Measurements from ENCODE around the gene TTC23. TPM values are rescaled to one million over a fixed set of nuclear protein-coding genes. Genes with fewer than 3 reads are reported as not detected.

The TTC23 gene
- polyA plus RNA-seq, 1 donor from 2014 or later, result 0.99 TPM

GRCh38 chr15:99168601-99169580 lies 80.5 kb downstream of the TTC23 start:
- Mint-ChIP-seq H3K4me1 (peaks cover 9 to 21% (median 9%) of the 10 kb centered on the region in 3 donors), H3K4me3 (no peak overlapping the region), H3K27ac (no peak overlapping the region), H3K9me3 (no peaks in the 10 kb centered on the region), H3K36me3 (no peaks in the 10 kb centered on the region), H3K27me3 (no peaks in the 10 kb centered on the region)

DNA sequence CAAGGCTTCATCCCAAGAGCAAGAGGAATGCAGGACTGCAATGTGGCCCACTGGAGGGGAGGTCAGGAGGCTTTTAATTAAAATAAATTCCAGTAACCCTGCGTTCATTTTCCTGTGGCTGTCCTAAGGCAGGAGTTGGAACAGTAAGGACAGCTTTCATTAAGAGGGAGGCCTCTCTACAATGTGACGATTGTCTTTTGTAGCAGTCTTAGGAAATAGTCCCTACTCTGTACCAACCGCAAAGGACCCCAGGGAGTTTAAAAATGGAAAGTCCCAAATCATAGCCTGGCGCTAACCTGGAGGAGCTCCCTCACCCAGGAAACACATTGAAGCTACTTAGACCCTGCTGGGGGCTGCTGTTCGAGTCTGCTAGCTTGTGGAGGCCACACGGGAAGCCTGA lies 81.7 kb downstream of the TTC23 start:
- H3K27me3 Mint-ChIP-seq, result no peaks in the 10 kb centered on the region

GRCh38 chr15:99167201-99167600 lies 82.2 kb downstream of the TTC23 start:
- no peaks in the 10 kb centered on the region for H3K27me3 Mint-ChIP-seq
- peak overlapping the region in 1 of 3 donors; percentile 86 for H3K27ac Mint-ChIP-seq
- H3K4me3 Mint-ChIP-seq, result no peak overlapping the region
- H3K4me1 Mint-ChIP-seq, result peaks cover 9 to 32% (median 17%) of the 10 kb centered on the region in 3 donors
- H3K36me3 Mint-ChIP-seq, result no peaks in the 10 kb centered on the region
- H3K9me3 Mint-ChIP-seq, result no peaks in the 10 kb centered on the region

More for the DNA sequence above, 81.7 kb downstream of the TTC23 start:
- H3K9me3 Mint-ChIP-seq, result no peaks in the 10 kb centered on the region
- no peak overlapping the region for H3K4me3 Mint-ChIP-seq
- H3K27ac Mint-ChIP-seq, result peak overlapping the region in 1 of 3 donors; percentile 86
- peaks cover 9 to 31% (median 15%) of the 10 kb centered on the region in 3 donors for H3K4me1 Mint-ChIP-seq
- no peaks in the 10 kb centered on the region for H3K36me3 Mint-ChIP-seq

- H3K4me1 Mint-ChIP-seq, result peaks cover 9 to 32% (median 17%) of the 10 kb centered on the region in 3 donors
- H3K27me3 Mint-ChIP-seq, result no peaks in the 10 kb centered on the region
- H3K9me3 Mint-ChIP-seq, result no peaks in the 10 kb centered on the region
- no peak overlapping the region for H3K4me3 Mint-ChIP-seq
- no peak overlapping the region for H3K27ac Mint-ChIP-seq
- no peaks in the 10 kb centered on the region for H3K36me3 Mint-ChIP-seq
These were observed 83.3 kb downstream of the TTC23 start for GRCh38 chr15:99165956-99166689.

GRCh38 chr15:99165020-99165790 lies 84.2 kb downstream of the TTC23 start:
- Mint-ChIP-seq H3K27me3 (no peaks in the 10 kb centered on the region), H3K4me3 (no peak overlapping the region), H3K9me3 (no peaks in the 10 kb centered on the region), H3K4me1 (peaks cover 9 to 32% (median 17%) of the 10 kb centered on the region in 3 donors), H3K27ac (no peak overlapping the region), H3K36me3 (no peaks in the 10 kb centered on the region)

DNA sequence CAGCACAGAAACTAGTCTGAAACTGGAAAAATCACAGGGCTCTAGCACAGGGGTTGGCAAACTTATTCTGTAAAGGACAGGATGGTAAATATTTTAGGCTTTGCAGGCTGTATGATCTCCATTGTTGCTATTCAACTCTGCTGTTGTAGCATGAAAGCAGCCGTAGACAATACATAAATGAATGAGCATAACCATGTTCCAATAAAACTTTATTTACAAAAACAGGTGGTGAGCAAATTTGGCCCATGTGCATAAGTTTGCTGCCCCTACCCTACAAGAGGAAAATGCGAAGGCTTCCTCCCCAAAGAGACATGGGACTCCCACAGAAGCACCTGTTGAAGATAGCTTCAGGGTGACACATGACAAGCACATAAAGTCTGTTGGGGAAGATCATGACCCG lies 85.3 kb downstream of the TTC23 start:
- no peaks in the 10 kb centered on the region for H3K9me3 Mint-ChIP-seq
- no peak overlapping the region for H3K27ac Mint-ChIP-seq
- H3K4me1 Mint-ChIP-seq, result peaks cover 9 to 32% (median 14%) of the 10 kb centered on the region in 3 donors
- no peak overlapping the region for H3K4me3 Mint-ChIP-seq
- H3K27me3 Mint-ChIP-seq, result no peaks in the 10 kb centered on the region
- peaks cover 3% of the 10 kb centered on the region for H3K36me3 Mint-ChIP-seq

- Mint-ChIP-seq H3K4me3 (no peak overlapping the region), H3K27me3 (no peaks in the 10 kb centered on the region), H3K4me1 (peaks cover 9 to 32% (median 14%) of the 10 kb centered on the region in 3 donors), H3K27ac (no peak overlapping the region), H3K9me3 (no peaks in the 10 kb centered on the region), H3K36me3 (peaks cover 3% of the 10 kb centered on the region)
These were observed 85.9 kb downstream of the TTC23 start for GRCh38 chr15:99163271-99164062.

- peaks cover 0 to 11% (median 8%) of the 10 kb centered on the region in 3 donors for H3K4me1 Mint-ChIP-seq
- no peak overlapping the region for H3K4me3 Mint-ChIP-seq
- no peaks in the 10 kb centered on the region for H3K27me3 Mint-ChIP-seq
- H3K9me3 Mint-ChIP-seq, result no peaks in the 10 kb centered on the region
- no peak overlapping the region for H3K27ac Mint-ChIP-seq
- peaks cover 3% of the 10 kb centered on the region for H3K36me3 Mint-ChIP-seq
These were observed 90.6 kb downstream of the TTC23 start for GRCh38 chr15:99158626-99159412.

GRCh38 chr15:99157456-99157855 lies 91.9 kb downstream of the TTC23 start:
- no peaks in the 10 kb centered on the region for H3K27me3 Mint-ChIP-seq
- no peak overlapping the region for H3K27ac Mint-ChIP-seq
- peaks cover 3% of the 10 kb centered on the region for H3K36me3 Mint-ChIP-seq
- no peak overlapping the region for H3K4me3 Mint-ChIP-seq
- no peaks in the 10 kb centered on the region for H3K9me3 Mint-ChIP-seq
- H3K4me1 Mint-ChIP-seq, result no peaks in the 10 kb centered on the region

GRCh38 chr15:99155961-99156443 lies 93.4 kb downstream of the TTC23 start:
- Mint-ChIP-seq H3K4me3 (no peak overlapping the region), H3K9me3 (no peaks in the 10 kb centered on the region), H3K27ac (no peak overlapping the region), H3K4me1 (no peaks in the 10 kb centered on the region), H3K27me3 (peaks cover 1% of the 10 kb centered on the region), H3K36me3 (peaks cover 3% of the 10 kb centered on the region)

DNA sequence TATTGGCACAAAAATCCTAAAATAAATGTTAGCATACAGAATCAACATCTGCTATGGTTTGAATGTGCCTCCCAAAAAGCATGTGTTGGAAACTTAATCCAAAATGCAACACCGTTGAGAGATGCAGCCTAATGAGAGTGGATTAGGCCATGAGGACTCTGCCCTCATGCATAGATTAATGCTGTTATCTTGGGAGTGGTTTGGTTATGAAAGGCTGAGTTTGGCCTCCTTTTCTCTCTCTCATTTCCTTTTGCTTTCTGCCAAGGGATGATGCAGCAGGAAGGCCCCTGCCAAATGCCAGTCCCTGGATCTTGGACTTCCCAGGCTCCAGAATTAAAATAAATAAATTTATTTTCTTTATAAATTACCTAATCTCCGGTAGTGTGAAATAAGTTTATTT lies 95.1 kb downstream of the TTC23 start:
- Mint-ChIP-seq H3K9me3 (no peaks in the 10 kb centered on the region), H3K27ac (no peak overlapping the region), H3K4me1 (no peaks in the 10 kb centered on the region), H3K27me3 (peaks cover 1% of the 10 kb centered on the region), H3K4me3 (no peak overlapping the region), H3K36me3 (peaks cover 1% of the 10 kb centered on the region)

DNA sequence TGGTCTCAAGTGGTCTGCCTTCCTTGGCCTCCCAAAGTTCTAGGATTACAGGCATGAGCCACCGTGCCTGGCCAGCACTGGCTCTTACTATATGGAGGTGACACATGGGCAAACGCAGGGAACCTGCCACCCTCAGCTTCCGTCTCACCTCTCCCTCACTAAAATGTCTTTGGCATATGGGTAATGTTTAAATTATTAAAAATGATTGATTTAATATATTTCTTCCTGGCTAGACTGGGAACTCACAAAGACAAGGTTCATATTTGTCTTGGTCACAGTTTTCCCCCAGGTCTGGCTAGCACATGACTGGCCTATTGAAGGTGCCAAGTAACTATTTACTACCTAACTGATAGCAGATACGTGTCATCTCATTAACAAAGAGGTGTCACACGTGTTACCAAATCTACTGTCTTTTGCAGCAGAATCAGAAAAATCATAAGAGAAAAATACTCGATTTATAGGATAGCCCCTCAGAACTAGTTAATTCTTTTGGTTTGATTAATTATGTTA lies 96.3 kb downstream of the TTC23 start:
- H3K9me3 Mint-ChIP-seq, result no peaks in the 10 kb centered on the region
- no peaks in the 10 kb centered on the region for H3K4me1 Mint-ChIP-seq
- peaks cover 1% of the 10 kb centered on the region for H3K27me3 Mint-ChIP-seq
- H3K36me3 Mint-ChIP-seq, result no peaks in the 10 kb centered on the region
- H3K27ac Mint-ChIP-seq, result no peak overlapping the region
- no peak overlapping the region for H3K4me3 Mint-ChIP-seq

DNA sequence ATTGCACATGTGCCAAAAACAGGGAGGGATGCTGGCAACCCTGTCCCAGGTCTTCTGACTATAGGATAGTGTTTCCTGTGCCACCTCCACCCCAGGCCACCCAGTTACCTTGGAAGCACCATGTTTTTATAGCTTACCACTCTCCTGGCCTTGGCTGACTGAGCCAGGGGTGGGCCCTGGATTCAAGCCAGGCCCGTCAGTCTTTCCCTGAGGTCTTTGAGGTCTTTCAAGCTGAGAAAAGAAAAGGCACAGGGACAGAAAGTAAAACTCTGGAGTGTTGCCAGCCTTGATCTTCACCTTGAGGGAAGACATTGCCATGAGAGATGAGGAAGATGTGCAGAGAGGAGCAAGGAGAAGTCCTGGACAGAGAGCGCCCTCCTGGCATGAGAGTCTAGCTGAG lies 98.2 kb downstream of the TTC23 start:
- Mint-ChIP-seq H3K4me3 (no peak overlapping the region), H3K4me1 (no peaks in the 10 kb centered on the region), H3K9me3 (no peaks in the 10 kb centered on the region), H3K27me3 (peaks cover 3% of the 10 kb centered on the region), H3K27ac (no peak overlapping the region), H3K36me3 (peaks cover 4% of the 10 kb centered on the region)

Measured in IgD-negative memory B cell (primary cell).